ENCODE measurements around the gene FAP.

DNA sequence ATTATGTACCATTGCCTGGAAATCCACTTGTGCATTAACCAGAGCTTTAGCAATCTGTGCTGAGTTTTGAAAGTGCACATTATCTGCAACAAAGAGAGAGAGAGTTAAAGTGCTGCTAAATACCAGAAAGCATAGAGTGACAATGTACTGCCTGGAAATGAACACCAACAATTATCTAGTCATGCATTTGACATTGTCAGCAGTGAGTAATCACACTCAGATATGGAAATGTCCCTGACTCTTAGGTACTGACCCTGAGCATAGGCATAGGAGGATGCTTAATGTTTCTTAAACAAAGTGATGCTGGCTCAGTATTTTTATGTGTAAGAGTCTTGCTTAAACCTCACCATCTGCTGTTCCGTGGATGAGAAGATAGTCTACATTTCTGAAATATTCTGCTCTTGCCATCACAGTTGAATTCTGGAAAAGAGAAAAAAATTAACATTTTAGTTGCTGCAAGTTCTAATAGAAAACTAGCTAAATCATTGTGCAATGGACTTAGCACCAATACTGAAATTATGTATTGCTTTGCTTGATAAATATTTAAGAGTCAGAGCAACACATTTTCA lies 70.4 kb downstream of the FAP start:
- TF ChIP-seq, protein P1, sequence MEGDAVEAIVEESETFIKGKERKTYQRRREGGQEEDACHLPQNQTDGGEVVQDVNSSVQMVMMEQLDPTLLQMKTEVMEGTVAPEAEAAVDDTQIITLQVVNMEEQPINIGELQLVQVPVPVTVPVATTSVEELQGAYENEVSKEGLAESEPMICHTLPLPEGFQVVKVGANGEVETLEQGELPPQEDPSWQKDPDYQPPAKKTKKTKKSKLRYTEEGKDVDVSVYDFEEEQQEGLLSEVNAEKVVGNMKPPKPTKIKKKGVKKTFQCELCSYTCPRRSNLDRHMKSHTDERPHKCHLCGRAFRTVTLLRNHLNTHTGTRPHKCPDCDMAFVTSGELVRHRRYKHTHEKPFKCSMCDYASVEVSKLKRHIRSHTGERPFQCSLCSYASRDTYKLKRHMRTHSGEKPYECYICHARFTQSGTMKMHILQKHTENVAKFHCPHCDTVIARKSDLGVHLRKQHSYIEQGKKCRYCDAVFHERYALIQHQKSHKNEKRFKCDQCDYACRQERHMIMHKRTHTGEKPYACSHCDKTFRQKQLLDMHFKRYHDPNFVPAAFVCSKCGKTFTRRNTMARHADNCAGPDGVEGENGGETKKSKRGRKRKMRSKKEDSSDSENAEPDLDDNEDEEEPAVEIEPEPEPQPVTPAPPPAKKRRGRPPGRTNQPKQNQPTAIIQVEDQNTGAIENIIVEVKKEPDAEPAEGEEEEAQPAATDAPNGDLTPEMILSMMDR (conservative IDR thresholded peaks at IDR 0.05; ENCODE audit: low read depth, low read length) = no peak
- no peak for TF ChIP-seq EZH2 (IDR thresholded peaks at IDR 0.05; ENCODE audit: low read length, unreplicated experiment)
